ENCODE results near the gene LIMA1.
"Not testable (repeated sequence)": the region's sequence is repeated elsewhere in the genome, so short reads cannot be mapped to it uniquely, and the experiment has no call there.

LIMA1 gene

DNA sequence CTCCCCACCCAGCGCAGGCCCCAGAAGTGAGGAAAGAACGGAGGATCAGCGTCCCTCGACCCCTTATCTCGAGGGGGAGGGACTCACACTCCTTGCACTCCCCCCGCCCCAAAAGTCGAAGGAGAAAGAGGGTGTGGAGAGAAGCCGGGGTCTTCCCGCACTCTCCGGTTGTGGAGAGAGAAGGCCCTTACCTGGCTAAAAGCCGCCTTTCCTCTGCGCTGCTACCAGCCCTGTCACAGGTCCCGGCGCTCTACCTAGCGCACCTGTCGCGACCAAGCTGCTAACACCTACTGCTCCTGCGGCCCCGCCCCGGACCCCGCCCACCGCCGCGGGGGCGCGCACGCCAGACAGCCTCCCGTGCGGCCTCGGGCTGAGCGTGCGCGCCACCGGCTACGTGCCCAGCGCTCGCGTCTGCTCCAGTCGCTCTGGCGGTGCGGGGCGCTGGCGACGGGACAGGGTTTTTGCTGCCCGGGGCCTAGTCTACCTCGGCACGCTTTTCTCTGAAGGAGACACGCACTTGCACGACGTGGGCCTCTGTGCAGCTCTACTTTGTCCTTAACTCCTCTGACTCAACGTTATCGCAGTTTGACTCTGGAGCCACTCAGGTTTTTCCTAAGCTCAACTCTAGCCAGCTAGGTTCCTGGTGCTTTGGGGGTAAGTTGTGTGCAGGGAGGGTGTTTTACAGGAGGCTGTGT is at the start of gene LIMA1:
LIMA1 (minus strand) TSS at position 292 of the 695 bp plus-strand sequence. CDS start 34,769 bp downstream, outside the sequence.
- peak; percentile 13 for DNase-seq (ENCODE audit: low read depth, low spot score)

DNA sequence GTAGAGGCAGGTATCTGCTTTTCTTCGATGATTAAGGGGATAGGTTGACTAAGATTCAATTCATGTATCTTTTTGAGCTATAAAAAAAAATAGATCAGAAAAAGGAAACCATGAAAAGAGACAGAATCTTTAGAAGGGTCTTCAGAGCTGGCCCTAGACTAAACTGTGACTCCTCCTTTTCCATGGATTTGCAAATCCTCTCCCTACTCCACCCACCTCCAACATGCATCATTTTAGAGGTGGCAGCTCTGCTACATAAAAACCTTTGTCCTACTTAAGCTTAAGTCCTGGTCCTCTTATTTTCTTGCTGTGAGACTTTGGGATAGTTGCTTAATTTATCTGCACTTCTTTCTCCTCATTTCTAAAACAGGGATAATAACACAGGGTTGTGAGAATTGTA is 48.4 kb upstream of the LIMA1 start:
- DNase-seq (ENCODE audit: low read depth, low spot score): no peak

GRCh38 chr12:50328664-50329063 is 45.3 kb upstream of the LIMA1 start:
- DNase-seq (ENCODE audit: low read depth, low spot score): not testable (repeated sequence)

- DNase-seq (ENCODE audit: low read depth, low spot score): no peak
Measured at GRCh38 chr12:50326590-50327284, 43.4 kb upstream of the LIMA1 start.

- DNase-seq (ENCODE audit: low read depth, low spot score): no peak
Measured at GRCh38 chr12:50325890-50326391, 42.6 kb upstream of the LIMA1 start.

DNA sequence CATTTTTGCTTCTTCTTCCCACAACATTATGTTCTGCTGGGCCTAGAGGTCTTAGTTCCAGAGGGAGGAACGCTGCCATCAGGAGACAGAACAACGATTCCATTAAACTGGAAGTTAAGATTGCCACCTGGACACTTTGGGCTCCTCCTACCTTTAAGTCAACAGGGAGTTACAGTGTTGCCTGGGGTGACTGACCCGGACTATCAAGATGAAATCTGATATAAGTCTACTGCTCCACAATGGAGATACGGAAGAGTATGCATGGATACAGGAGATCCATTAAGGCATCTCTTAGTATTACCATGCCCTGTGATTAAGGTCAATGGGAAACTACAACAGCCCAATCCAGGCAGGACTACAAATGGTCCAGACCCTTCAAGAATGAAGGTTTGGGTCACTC is 41.5 kb upstream of the LIMA1 start:
- not testable (repeated sequence) for DNase-seq (ENCODE audit: low read depth, low spot score)

DNA sequence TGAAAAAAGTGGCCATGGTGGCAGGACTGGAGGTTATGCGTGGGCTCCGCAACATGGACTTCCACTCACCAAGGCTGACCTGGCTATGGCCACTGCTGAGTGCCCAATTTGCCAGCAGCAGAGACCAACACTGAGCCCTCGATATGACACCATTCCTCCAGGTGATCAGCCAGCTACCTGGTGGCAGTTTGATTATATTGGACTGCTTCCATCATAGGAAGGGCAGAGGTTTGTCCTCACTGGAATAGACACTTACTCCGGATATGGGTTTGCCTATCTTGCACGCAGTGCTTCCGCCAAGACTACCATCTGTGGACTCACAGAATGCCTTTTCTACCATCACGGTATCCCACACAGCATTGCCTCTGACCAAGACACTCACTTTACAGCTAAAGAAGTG is 40.8 kb upstream of the LIMA1 start:
- not testable (repeated sequence) for DNase-seq (ENCODE audit: low read depth, low spot score)

- DNase-seq (ENCODE audit: low read depth, low spot score): no peak
Measured at GRCh38 chr12:50322206-50322605, 38.9 kb upstream of the LIMA1 start.

- DNase-seq (ENCODE audit: low read depth, low spot score): no peak
Measured at GRCh38 chr12:50317203-50317602, 33.9 kb upstream of the LIMA1 start.

GRCh38 chr12:50315803-50316202 is 32.5 kb upstream of the LIMA1 start:
- DNase-seq (ENCODE audit: low read depth, low spot score): no peak

GRCh38 chr12:50314636-50315312 is 31.5 kb upstream of the LIMA1 start:
- DNase-seq (ENCODE audit: low read depth, low spot score): no peak

DNA sequence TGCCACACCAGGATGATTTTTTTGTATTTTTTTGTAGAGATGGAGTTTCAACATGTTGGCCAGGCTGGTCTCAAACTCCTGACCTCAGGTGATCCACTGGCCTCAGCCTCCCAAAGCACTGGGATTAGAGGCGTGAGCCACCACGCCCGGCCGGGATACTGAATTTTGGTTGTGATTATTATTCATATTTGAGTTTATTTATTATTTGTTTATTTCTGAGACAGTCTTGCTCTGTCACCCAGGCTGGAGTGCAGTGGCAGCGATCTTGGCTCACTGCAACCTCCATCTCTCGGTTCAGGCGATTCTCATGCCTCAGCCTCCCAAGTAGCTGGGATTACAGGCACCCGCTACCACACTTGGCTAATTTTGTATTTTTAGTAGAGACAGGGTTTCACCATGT is 30.7 kb upstream of the LIMA1 start:
- DNase-seq (ENCODE audit: low read depth, low spot score): not testable (repeated sequence)

DNA sequence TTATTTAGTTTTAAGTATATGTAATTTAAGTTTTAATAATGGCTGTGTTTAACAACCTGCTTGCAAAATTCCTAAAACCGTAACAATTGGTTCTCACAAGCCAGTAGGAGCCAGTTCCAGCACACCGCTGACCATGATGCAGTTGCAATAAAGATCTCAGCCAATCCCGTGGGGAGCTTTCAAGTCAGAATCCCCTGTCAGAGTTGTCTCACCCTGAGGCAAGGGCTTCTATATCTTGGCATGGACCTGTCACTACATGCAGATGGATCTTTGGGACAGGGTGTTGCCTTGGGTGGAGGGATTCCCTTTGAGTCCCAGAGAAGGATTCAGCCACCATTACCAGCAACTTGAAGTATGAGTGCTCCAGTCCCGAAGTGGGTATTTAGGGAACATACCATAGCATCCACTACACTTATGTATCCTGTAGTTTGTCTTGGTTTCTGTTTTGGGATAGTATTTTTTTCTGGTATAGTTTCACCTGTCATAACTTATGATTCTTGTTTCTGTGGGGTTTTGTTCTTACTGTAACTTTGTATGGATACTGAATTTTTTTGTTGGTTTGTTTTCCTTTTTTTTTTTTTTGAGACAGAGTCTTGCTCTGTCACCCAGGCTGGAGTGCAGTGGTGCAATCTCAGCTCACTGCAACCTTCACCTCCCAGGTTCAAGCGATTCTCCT is 30.1 kb upstream of the LIMA1 start:
- DNase-seq (ENCODE audit: low read depth, low spot score): no peak

- not testable (repeated sequence) for DNase-seq (ENCODE audit: low read depth, low spot score)
Measured at GRCh38 chr12:50311858-50312609, 28.7 kb upstream of the LIMA1 start.

DNA sequence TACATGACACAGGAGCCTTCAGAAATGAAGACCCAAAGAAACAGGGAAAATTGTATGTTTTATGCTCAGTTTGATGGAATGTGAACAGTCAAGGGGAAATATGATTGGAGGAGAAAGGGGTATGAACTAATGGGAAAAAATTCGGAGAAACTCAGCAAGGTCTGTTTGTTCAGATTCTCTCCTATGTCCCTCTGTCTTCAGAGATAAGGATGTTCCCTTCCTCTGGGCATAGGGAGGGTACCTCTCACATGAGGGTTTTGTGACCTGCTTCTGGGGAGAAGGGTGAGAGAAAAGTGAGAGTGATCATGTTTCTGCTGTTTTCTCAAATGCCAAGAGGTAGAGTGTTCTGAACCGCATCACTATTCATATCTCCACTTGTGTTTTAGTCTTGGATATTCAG is 26.6 kb upstream of the LIMA1 start:
- no peak for DNase-seq (ENCODE audit: low read depth, low spot score)

DNA sequence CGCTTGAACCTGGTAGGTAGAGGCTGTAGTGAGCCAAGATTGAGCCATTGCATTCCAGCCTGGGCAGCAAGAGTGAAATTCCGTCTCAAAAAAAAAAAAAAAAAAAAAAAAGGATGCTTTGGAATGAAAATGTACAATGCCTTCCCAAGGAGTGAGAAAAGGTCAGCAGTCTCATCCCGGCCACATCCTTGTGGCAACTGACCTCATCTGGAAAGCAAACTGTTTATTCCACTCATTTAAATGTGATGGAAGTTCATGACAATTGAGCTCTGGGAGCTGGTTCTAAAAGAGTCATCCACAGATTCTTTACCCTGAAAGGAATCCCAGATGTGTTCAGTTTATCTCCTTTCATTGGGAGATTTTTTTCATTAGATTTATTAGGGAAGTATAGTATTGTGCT is 19.4 kb upstream of the LIMA1 start:
- no peak for DNase-seq (ENCODE audit: low read depth, low spot score)

DNA sequence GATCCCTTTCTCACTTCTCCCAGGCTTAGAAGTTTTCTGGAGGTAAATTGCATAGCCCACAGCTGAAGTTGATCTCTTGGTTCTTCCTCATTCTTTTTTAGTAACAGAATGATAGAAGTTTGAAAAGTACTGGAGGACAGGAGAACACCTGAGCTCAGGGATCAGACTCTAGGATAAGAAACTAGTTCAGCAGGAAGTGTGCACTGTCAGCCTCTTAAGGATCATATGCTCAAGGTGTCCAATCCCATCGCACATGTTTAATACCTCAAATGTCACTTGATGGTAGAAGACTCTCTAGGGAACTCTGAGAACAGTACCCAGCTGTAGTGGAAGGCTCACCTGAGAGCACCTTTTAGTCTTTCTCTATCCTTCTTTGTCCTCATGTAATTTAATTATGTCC is 14.7 kb upstream of the LIMA1 start:
- DNase-seq (ENCODE audit: low read depth, low spot score): no peak

GRCh38 chr12:50297027-50297426 is 13.7 kb upstream of the LIMA1 start:
- no peak for DNase-seq (ENCODE audit: low read depth, low spot score)

GRCh38 chr12:50296554-50296953 is 13.2 kb upstream of the LIMA1 start:
- DNase-seq (ENCODE audit: low read depth, low spot score): no peak

DNA sequence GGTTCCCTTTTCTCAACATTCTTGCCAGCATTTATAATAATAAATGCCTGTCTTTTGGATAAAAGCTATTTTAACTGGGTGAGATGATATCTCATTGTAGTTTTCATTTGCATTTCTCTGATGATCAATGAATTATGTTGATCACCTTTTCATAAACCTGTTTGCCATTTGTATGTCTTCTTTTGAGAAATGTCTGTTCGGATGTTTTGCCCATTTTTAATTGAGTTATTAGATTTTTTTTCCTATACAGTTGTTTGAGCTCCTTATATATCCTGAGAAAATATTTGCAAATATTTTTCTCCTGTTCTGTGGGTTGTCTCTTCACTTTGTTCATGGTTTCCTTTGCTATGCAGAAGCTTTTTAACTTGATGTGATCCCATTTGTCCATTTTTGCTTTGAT is 8.1 kb upstream of the LIMA1 start:
- DNase-seq (ENCODE audit: low read depth, low spot score): no peak

- not testable (repeated sequence) for DNase-seq (ENCODE audit: low read depth, low spot score)
Measured at GRCh38 chr12:50290692-50291091, 7.4 kb upstream of the LIMA1 start.

Data from brain pericyte (primary cell).